GM21526 (cell line): Measurements from ENCODE around the gene S100A2.

ENCODE experiments used
- ATAC-seq: cut with Tn5 transposase; IDR thresholded peaks from one replicate; pipeline ENCODE4 v1.9.1; 2021; ENCODE audit warnings: moderate library complexity; ENCODE audit not compliant: unreplicated experiment, low FRiP score

Gene S100A2

GRCh38 chr1:153546796-153547559, 18.7 kb downstream of the S100A2 start:
- no peak for ATAC-seq

- no peak for ATAC-seq
Observed at GRCh38 chr1:153546371-153546770, 19.3 kb downstream of the S100A2 start.

GRCh38 chr1:153545067-153546055, 20.3 kb downstream of the S100A2 start, which contains the start of gene S100A4:
Gene S100A4 (minus strand): TSS chr1:153545806. CDS start chr1:153544794, 1,012 bp downstream.
- ATAC-seq, result no peak

- no peak for ATAC-seq
Observed at GRCh38 chr1:153544453-153545066, 21.1 kb downstream of the S100A2 start.

GRCh38 chr1:153543736-153544135, 21.9 kb downstream of the S100A2 start:
- no peak for ATAC-seq

- ATAC-seq, result no peak
Observed at GRCh38 chr1:153542956-153543711, 22.5 kb downstream of the S100A2 start.

GRCh38 chr1:153541641-153542590, 23.7 kb downstream of the S100A2 start:
- no peak for ATAC-seq

GRCh38 chr1:153540394-153541361, 25.0 kb downstream of the S100A2 start, which contains the start of gene S100A5:
Gene S100A5 (minus strand): TSS chr1:153540934. CDS start chr1:153540191, 743 bp downstream.
- no peak for ATAC-seq

- ATAC-seq, result no peak
Observed at GRCh38 chr1:153539395-153540093, 26.1 kb downstream of the S100A2 start.

GRCh38 chr1:153538315-153538821, 27.3 kb downstream of the S100A2 start:
- no peak for ATAC-seq

GRCh38 chr1:153537376-153537730, 28.3 kb downstream of the S100A2 start:
- no peak for ATAC-seq

- ATAC-seq, result no peak
Observed at GRCh38 chr1:153536671-153537375, 28.8 kb downstream of the S100A2 start.

- no peak for ATAC-seq
Observed at GRCh38 chr1:153536012-153536670, 29.5 kb downstream of the S100A2 start.

- no peak for ATAC-seq
Observed at GRCh38 chr1:153535242-153536011, 30.2 kb downstream of the S100A2 start, which contains the start of gene S100A6. Gene S100A6 (minus strand): TSS chr1:153535991. CDS start chr1:153535339, 652 bp downstream.

- ATAC-seq, result no peak
Observed at GRCh38 chr1:153534925-153535241, 30.8 kb downstream of the S100A2 start.
